Fibroblast of gingiva (primary cell): ENCODE measurements around the gene BRI3.

Source experiments
- DNase-seq: peaks from one replicate; pipeline ENCODE4 v3.0.0-alpha.2; 2011; ENCODE audit warnings: low read depth

BRI3 gene

GRCh38 chr7:98252425-98253054 is 28.9 kb upstream of the BRI3 start:
- peak; percentile 14 for DNase-seq

GRCh38 chr7:98254516-98254915 is 27.0 kb upstream of the BRI3 start:
- DNase-seq: no peak

- no peak for DNase-seq
Measured at GRCh38 chr7:98254951-98255610, 26.4 kb upstream of the BRI3 start.

- DNase-seq: no peak
Measured at GRCh38 chr7:98256431-98256830, 25.1 kb upstream of the BRI3 start.

GRCh38 chr7:98257701-98258100 is 23.8 kb upstream of the BRI3 start:
- no peak for DNase-seq

- DNase-seq: no peak
Measured at GRCh38 chr7:98265841-98266271, 15.6 kb upstream of the BRI3 start.

GRCh38 chr7:98266840-98267239 is 14.6 kb upstream of the BRI3 start:
- peak; percentile 42 for DNase-seq

- no peak for DNase-seq
Measured at GRCh38 chr7:98267303-98267702, 14.2 kb upstream of the BRI3 start.

GRCh38 chr7:98276241-98276761 is 5.2 kb upstream of the BRI3 start:
- peak; percentile 89 for DNase-seq

- DNase-seq: no peak
Measured at GRCh38 chr7:98278408-98278807, 3.1 kb upstream of the BRI3 start.

- DNase-seq: no peak
Measured at GRCh38 chr7:98278936-98279335, 2.5 kb upstream of the BRI3 start.

- no peak for DNase-seq
Measured at GRCh38 chr7:98280296-98280695, 1.2 kb upstream of the BRI3 start.

- no peak for DNase-seq
Measured at GRCh38 chr7:98281757-98282606, 496 bp downstream of the BRI3 start.

GRCh38 chr7:98282703-98283102 is 1.2 kb downstream of the BRI3 start:
- no peak for DNase-seq

- DNase-seq: peak; percentile 87
Measured at GRCh38 chr7:98283127-98283886, 1.8 kb downstream of the BRI3 start.

- no peak for DNase-seq
Measured at GRCh38 chr7:98283887-98284222, 2.4 kb downstream of the BRI3 start.

GRCh38 chr7:98284335-98285036 is 3.0 kb downstream of the BRI3 start:
- DNase-seq: peak; percentile 97

GRCh38 chr7:98285157-98286092 is 3.9 kb downstream of the BRI3 start:
- DNase-seq: no peak

GRCh38 chr7:98286093-98286539 is 4.6 kb downstream of the BRI3 start:
- DNase-seq: peak; percentile 64
